WTC11 (cell line): Measurements from ENCODE around the gene TMEM63C. TPM values are rescaled to one million over a fixed set of nuclear protein-coding genes. Genes with fewer than 3 reads are reported as not detected.

ENCODE experiments used
- ATAC-seq: fragments of 200-7000 bp; cut with Tn5 transposase; 2 replicates; pipeline ENCODE4 v1.10.0; 2021; ENCODE audit warnings: mild to moderate bottlenecking, moderate library complexity
- CTCF ChIA-PET: fragments of 300-600 bp; sonication (Branson Sonifier 250); formaldehyde crosslinking; loops from one replicate; lab custom pipeline; 2021; ENCODE audit warnings: antibody characterized with exemption; lab: Charles Lee
- POLR2A ChIA-PET: fragments of 350-600 bp; sonication (Branson Sonifier 250); formaldehyde crosslinking; loops from one replicate; lab custom pipeline; 2021; ENCODE audit warnings: antibody characterized with exemption; lab: Charles Lee
- DNase-seq: peaks from one replicate; pipeline ENCODE4 v3.0.0; 2021; ENCODE audit warnings: low spot score
- H3K27ac Mint-ChIP-seq: 2 replicates; pipeline ENCODE4 v1.8.0; 2021; ENCODE audit warnings: mixed read lengths
- H3K27me3 Mint-ChIP-seq: 2 replicates; pipeline ENCODE4 v1.8.0; 2021; ENCODE audit warnings: low read depth, mild to moderate bottlenecking, moderate library complexity, mixed read lengths
- H3K36me3 Mint-ChIP-seq: 2 replicates; pipeline ENCODE4 v1.8.0; 2021; ENCODE audit warnings: mixed read lengths
- H3K4me1 Mint-ChIP-seq: 2 replicates; pipeline ENCODE4 v1.8.0; 2022; ENCODE audit warnings: mixed read lengths
- H3K4me3 Mint-ChIP-seq: 2 replicates; pipeline ENCODE4 v1.8.0; 2021; ENCODE audit warnings: mild to moderate bottlenecking, moderate library complexity, mixed read lengths
- H3K9me3 Mint-ChIP-seq: 2 replicates; pipeline ENCODE4 v1.8.0; 2021; ENCODE audit warnings: mixed read lengths
- CREB1 ChIP-seq: sonication (generic); formaldehyde crosslinking; IDR thresholded peaks from 2 replicates; pipeline ENCODE4 v1.8.0; 2023; ENCODE audit warnings: mild to moderate bottlenecking, missing genetic modification reagents
- EMX1 ChIP-seq: fragments of 250-450 bp; sonication (Bioruptor Pico); IDR thresholded peaks from 2 replicates; pipeline ENCODE4 v1.8.0; 2021; ENCODE audit warnings: mild to moderate bottlenecking
- FOXK1 ChIP-seq: sonication (generic); formaldehyde crosslinking; IDR thresholded peaks from 2 replicates; pipeline ENCODE4 v1.8.0; 2022; ENCODE audit warnings: mild to moderate bottlenecking, moderate library complexity, missing genetic modification reagents
- FOXP1 ChIP-seq: sonication (generic); formaldehyde crosslinking; IDR thresholded peaks from 2 replicates; pipeline ENCODE4 v1.8.0; 2022; ENCODE audit warnings: missing genetic modification reagents, mild to moderate bottlenecking, moderate library complexity, borderline replicate concordance
- GABPB1 ChIP-seq: sonication (generic); formaldehyde crosslinking; IDR thresholded peaks from 2 replicates; pipeline ENCODE4 v1.8.1; 2023; ENCODE audit warnings: mild to moderate bottlenecking, missing genetic modification reagents
- HMGA2 ChIP-seq: fragments of 250-450 bp; sonication (Bioruptor Pico); IDR thresholded peaks from 2 replicates; pipeline ENCODE4 v1.4.0; 2021; ENCODE audit warnings: mild to moderate bottlenecking, moderate library complexity
- JUN ChIP-seq: sonication (generic); formaldehyde crosslinking; IDR thresholded peaks from 2 replicates; pipeline ENCODE4 v1.8.0; 2023; ENCODE audit warnings: mild to moderate bottlenecking, missing genetic modification reagents
- NR1H2 ChIP-seq: sonication (generic); formaldehyde crosslinking; IDR thresholded peaks from 2 replicates; pipeline ENCODE4 v1.9.0; 2021; ENCODE audit warnings: mild to moderate bottlenecking, moderate library complexity, missing genetic modification reagents
- PRRX2 ChIP-seq: fragments of 250-450 bp; sonication (Bioruptor Pico); IDR thresholded peaks from 2 replicates; pipeline ENCODE4 v1.8.0; 2021; ENCODE audit warnings: mild to moderate bottlenecking
- SMAD3 ChIP-seq: sonication (generic); formaldehyde crosslinking; IDR thresholded peaks from 2 replicates; pipeline ENCODE4 v1.8.0; 2022; ENCODE audit warnings: missing genetic modification reagents, mild to moderate bottlenecking, borderline replicate concordance
- SOX15 ChIP-seq: fragments of 250-450 bp; sonication (Bioruptor Pico); IDR thresholded peaks from 2 replicates; pipeline ENCODE4 v1.9.0; 2021; ENCODE audit warnings: mild to moderate bottlenecking
- TEAD1 ChIP-seq: sonication (generic); formaldehyde crosslinking; IDR thresholded peaks from 2 replicates; pipeline ENCODE4 v1.8.0; 2022; ENCODE audit warnings: mild to moderate bottlenecking, missing genetic modification reagents
- TP53 ChIP-seq: sonication (generic); formaldehyde crosslinking; IDR thresholded peaks from 2 replicates; pipeline ENCODE4 v1.8.1; 2023; ENCODE audit warnings: mild to moderate bottlenecking, missing genetic modification reagents
- ZNF121 ChIP-seq: sonication (generic); formaldehyde crosslinking; IDR thresholded peaks from 2 replicates; pipeline ENCODE4 v1.8.0; 2023; ENCODE audit warnings: missing genetic modification reagents
- ZNF232 ChIP-seq: sonication (generic); formaldehyde crosslinking; IDR thresholded peaks from 2 replicates; pipeline ENCODE4 v1.8.0; 2022; ENCODE audit warnings: mild to moderate bottlenecking, missing genetic modification reagents
- ZNF263 ChIP-seq: sonication (generic); formaldehyde crosslinking; IDR thresholded peaks from 2 replicates; pipeline ENCODE4 v1.8.1; 2022; ENCODE audit warnings: low read depth, mild to moderate bottlenecking, moderate library complexity, missing genetic modification reagents
- ZNF317 ChIP-seq: sonication (generic); formaldehyde crosslinking; IDR thresholded peaks from 2 replicates; pipeline ENCODE4 v1.8.1; 2023; ENCODE audit warnings: low read depth, mild to moderate bottlenecking, moderate library complexity, missing genetic modification reagents, borderline replicate concordance
- ZNF396 ChIP-seq: fragments of 250-450 bp; sonication (Bioruptor Pico); IDR thresholded peaks from 2 replicates; pipeline ENCODE4 v1.8.0; 2021; ENCODE audit warnings: mild to moderate bottlenecking, moderate library complexity, borderline replicate concordance
- total RNA-seq: library from RNA; stranded (reverse); gene quantifications from 3 replicates; pipeline ENCODE4 v1.2.3, GENCODE V29; 2021
- TF ChIP-seq, protein P1 (sequence below): sonication (generic); formaldehyde crosslinking; IDR thresholded peaks from 2 replicates; pipeline ENCODE4 v1.8.0; 2023; ENCODE audit warnings: missing genetic modification reagents
- TF ChIP-seq, protein P2 (sequence below): fragments of 250-450 bp; sonication (Bioruptor Pico); IDR thresholded peaks from 2 replicates; pipeline ENCODE4 v1.9.0; 2021; ENCODE audit warnings: mild to moderate bottlenecking
- TF ChIP-seq, protein P3 (sequence below): fragments of 250-450 bp; sonication (Bioruptor Pico); IDR thresholded peaks from 2 replicates; pipeline ENCODE4 v1.9.0; 2021; ENCODE audit warnings: mild to moderate bottlenecking, borderline replicate concordance
- TF ChIP-seq, protein P4 (sequence below): fragments of 250-450 bp; sonication (Bioruptor Pico); conservative IDR thresholded peaks from 2 replicates; pipeline ENCODE4 v1.9.0; 2021; ENCODE audit warnings: mild to moderate bottlenecking
- TF ChIP-seq, protein P5 (sequence below): sonication (generic); formaldehyde crosslinking; IDR thresholded peaks from 2 replicates; pipeline ENCODE4 v1.8.0; 2022; ENCODE audit warnings: mild to moderate bottlenecking, missing genetic modification reagents
- TF ChIP-seq, protein P6 (sequence below): sonication (generic); formaldehyde crosslinking; IDR thresholded peaks from 2 replicates; pipeline ENCODE4 v1.8.1; 2022; ENCODE audit warnings: mild to moderate bottlenecking, moderate library complexity, missing genetic modification reagents

Gene TMEM63C
- total RNA-seq, 1 experiment from 2014 or later: 8.8 TPM

DNA sequence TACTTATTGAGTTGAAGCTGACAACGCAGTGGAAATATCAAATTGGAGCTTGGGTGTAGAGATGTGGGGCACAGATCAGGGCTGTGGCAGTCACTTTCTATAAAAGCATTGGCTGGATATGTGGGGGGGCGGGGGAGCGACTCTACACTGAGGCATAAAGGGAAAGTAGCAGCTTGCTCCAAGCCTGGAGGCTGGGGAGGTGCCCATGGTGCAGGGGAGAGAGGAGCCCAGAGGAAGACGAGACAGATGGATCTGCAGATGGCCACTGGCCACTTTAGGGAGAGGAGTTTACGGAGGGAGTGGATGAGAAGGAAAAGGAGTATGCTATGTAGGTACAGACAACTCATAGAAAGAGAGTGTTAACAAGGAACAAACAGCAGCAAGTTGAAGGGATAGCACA, 102.9 kb downstream of the TMEM63C start:
- Mint-ChIP-seq H3K4me3 (no peak overlapping the region), H3K27me3 (no peaks in the 10 kb centered on the region), H3K4me1 (no peaks in the 10 kb centered on the region), H3K27ac (no peak overlapping the region), H3K36me3 (peaks cover 45% of the 10 kb centered on the region), H3K9me3 (no peaks in the 10 kb centered on the region)
- DNase-seq (no peak), ATAC-seq (no peak)
- TF ChIP-seq HMGA2 (no peak), SOX15 (CRISPR knock-in tag) (no peak), EMX1 (CRISPR knock-in tag) (no peak), PRRX2 (CRISPR knock-in tag) (no peak), GABPB1 (CRISPR knock-in tag) (no peak), TEAD1 (CRISPR knock-in tag) (no peak), CREB1 (CRISPR knock-in tag) (no peak), FOXP1 (CRISPR knock-in tag) (no peak), SMAD3 (no peak), ZNF263 (CRISPR knock-in tag) (no peak), ZNF396 (CRISPR knock-in tag) (no peak), ZNF121 (no peak), TP53 (CRISPR knock-in tag) (no peak), FOXK1 (CRISPR knock-in tag) (no peak), ZNF232 (CRISPR knock-in tag) (no peak), JUN (CRISPR knock-in tag) (no peak), ZNF317 (CRISPR knock-in tag) (no peak)
- TF ChIP-seq, protein P1, sequence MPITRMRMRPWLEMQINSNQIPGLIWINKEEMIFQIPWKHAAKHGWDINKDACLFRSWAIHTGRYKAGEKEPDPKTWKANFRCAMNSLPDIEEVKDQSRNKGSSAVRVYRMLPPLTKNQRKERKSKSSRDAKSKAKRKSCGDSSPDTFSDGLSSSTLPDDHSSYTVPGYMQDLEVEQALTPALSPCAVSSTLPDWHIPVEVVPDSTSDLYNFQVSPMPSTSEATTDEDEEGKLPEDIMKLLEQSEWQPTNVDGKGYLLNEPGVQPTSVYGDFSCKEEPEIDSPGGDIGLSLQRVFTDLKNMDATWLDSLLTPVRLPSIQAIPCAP (CRISPR knock-in tag): no peak
- TF ChIP-seq, protein P2, sequence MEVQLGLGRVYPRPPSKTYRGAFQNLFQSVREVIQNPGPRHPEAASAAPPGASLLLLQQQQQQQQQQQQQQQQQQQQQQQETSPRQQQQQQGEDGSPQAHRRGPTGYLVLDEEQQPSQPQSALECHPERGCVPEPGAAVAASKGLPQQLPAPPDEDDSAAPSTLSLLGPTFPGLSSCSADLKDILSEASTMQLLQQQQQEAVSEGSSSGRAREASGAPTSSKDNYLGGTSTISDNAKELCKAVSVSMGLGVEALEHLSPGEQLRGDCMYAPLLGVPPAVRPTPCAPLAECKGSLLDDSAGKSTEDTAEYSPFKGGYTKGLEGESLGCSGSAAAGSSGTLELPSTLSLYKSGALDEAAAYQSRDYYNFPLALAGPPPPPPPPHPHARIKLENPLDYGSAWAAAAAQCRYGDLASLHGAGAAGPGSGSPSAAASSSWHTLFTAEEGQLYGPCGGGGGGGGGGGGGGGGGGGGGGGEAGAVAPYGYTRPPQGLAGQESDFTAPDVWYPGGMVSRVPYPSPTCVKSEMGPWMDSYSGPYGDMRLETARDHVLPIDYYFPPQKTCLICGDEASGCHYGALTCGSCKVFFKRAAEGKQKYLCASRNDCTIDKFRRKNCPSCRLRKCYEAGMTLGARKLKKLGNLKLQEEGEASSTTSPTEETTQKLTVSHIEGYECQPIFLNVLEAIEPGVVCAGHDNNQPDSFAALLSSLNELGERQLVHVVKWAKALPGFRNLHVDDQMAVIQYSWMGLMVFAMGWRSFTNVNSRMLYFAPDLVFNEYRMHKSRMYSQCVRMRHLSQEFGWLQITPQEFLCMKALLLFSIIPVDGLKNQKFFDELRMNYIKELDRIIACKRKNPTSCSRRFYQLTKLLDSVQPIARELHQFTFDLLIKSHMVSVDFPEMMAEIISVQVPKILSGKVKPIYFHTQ (CRISPR knock-in tag): no peak
- TF ChIP-seq, protein P3, sequence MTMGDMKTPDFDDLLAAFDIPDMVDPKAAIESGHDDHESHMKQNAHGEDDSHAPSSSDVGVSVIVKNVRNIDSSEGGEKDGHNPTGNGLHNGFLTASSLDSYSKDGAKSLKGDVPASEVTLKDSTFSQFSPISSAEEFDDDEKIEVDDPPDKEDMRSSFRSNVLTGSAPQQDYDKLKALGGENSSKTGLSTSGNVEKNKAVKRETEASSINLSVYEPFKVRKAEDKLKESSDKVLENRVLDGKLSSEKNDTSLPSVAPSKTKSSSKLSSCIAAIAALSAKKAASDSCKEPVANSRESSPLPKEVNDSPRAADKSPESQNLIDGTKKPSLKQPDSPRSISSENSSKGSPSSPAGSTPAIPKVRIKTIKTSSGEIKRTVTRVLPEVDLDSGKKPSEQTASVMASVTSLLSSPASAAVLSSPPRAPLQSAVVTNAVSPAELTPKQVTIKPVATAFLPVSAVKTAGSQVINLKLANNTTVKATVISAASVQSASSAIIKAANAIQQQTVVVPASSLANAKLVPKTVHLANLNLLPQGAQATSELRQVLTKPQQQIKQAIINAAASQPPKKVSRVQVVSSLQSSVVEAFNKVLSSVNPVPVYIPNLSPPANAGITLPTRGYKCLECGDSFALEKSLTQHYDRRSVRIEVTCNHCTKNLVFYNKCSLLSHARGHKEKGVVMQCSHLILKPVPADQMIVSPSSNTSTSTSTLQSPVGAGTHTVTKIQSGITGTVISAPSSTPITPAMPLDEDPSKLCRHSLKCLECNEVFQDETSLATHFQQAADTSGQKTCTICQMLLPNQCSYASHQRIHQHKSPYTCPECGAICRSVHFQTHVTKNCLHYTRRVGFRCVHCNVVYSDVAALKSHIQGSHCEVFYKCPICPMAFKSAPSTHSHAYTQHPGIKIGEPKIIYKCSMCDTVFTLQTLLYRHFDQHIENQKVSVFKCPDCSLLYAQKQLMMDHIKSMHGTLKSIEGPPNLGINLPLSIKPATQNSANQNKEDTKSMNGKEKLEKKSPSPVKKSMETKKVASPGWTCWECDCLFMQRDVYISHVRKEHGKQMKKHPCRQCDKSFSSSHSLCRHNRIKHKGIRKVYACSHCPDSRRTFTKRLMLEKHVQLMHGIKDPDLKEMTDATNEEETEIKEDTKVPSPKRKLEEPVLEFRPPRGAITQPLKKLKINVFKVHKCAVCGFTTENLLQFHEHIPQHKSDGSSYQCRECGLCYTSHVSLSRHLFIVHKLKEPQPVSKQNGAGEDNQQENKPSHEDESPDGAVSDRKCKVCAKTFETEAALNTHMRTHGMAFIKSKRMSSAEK (CRISPR knock-in tag): no peak
- CTCF ChIA-PET: no interaction called here
- POLR2A ChIA-PET: no interaction called here

DNA sequence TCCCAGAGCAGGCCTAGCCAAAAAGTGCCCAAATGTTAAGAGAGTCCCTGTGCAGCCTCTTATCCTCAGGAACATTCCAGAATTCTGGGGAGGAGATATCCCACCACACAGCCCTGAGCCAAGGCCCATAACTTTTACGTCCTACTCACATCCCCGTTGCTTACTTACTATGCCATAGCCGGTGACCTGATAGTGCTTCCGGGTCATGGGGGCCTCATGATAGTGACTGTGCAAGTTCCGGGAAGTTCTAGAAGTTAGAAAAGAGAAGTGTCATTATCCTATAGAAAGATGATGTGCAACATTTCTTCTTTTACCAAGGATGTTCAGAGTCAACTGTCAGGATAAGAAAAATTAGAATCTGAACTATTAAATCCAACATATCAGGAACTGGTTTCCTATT, 105.0 kb downstream of the TMEM63C start:
- H3K4me1 Mint-ChIP-seq: no peaks in the 10 kb centered on the region
- no peak for ATAC-seq
- H3K4me3 Mint-ChIP-seq: no peak overlapping the region
- peaks cover 43% of the 10 kb centered on the region for H3K36me3 Mint-ChIP-seq
- H3K9me3 Mint-ChIP-seq: no peaks in the 10 kb centered on the region
- POLR2A ChIA-PET: no interaction called here
- no peak overlapping the region for H3K27ac Mint-ChIP-seq
- no peaks in the 10 kb centered on the region for H3K27me3 Mint-ChIP-seq
- no peak for DNase-seq
- CTCF ChIA-PET: no interaction called here
- TF ChIP-seq, protein P4, sequence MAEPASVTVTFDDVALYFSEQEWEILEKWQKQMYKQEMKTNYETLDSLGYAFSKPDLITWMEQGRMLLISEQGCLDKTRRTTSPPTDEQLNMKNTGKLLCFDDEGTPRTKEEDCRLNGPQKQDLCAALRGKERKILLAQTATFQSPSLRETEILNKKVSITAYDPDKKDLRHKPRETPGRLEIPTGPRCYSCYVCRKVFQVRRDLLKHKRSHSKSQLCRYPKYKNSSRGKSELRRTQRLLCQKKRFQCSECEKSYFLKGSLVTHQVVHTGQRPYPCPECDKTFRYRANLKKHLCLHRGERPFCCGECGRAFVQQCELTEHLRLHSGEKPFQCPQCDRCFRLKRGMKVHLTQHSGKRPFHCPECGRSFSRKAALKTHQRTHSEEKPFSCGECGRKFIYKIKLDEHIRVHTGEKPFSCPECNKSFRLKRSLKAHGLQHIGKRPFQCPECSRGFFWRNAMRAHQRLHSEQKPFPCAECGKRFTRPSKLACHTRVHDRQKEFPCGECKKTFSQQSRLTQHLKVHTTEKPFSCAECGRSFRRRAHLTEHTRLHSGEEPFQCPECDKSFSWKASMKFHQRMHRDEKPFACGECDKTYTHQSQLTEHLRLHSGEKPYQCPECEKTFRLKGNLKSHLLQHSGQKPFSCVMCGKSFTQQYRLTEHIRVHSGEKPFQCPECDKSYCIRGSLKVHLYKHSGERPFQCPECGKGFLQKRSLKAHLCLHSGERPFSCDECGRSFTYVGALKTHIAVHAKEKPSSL: no peak
- TF ChIP-seq, protein P2 (CRISPR knock-in tag): no peak
- TF ChIP-seq, protein P5, sequence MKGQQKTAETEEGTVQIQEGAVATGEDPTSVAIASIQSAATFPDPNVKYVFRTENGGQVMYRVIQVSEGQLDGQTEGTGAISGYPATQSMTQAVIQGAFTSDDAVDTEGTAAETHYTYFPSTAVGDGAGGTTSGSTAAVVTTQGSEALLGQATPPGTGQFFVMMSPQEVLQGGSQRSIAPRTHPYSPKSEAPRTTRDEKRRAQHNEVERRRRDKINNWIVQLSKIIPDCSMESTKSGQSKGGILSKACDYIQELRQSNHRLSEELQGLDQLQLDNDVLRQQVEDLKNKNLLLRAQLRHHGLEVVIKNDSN (CRISPR knock-in tag): no peak
- TF ChIP-seq, protein P6, sequence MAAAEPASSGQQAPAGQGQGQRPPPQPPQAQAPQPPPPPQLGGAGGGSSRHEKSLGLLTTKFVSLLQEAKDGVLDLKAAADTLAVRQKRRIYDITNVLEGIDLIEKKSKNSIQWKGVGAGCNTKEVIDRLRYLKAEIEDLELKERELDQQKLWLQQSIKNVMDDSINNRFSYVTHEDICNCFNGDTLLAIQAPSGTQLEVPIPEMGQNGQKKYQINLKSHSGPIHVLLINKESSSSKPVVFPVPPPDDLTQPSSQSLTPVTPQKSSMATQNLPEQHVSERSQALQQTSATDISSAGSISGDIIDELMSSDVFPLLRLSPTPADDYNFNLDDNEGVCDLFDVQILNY (CRISPR knock-in tag): no peak
- TF ChIP-seq NR1H2 (CRISPR knock-in tag): no peak
